Endothelial cell of umbilical vein (primary cell): ENCODE results near the gene LRRC8B.

Experiments
- CTCF ChIP-seq, 2 donors: IDR thresholded peaks; 1 replicate in 1 of 2; 2 replicates in 1 of 2; pipeline ENCODE4 v1.5.1; 2011; ENCODE audit warnings: low read length in 2 of 2, mild to moderate bottlenecking in 2 of 2, moderate library complexity in 2 of 2, control low read depth in 1 of 2, inconsistent platforms in 1 of 2, low read depth in 1 of 2; ENCODE audit not compliant: insufficient read depth in 1 of 2; ENCODE audit errors: extremely low read depth in 1 of 2
- EZH2 ChIP-seq: IDR thresholded peaks from 2 replicates; pipeline ENCODE4 v1.6.1; 2012; ENCODE audit warnings: borderline replicate concordance, low read depth, mild to moderate bottlenecking, moderate library complexity, low read length, inconsistent platforms; ENCODE audit not compliant: severe bottlenecking
- FOS ChIP-seq: IDR thresholded peaks from 2 replicates; pipeline ENCODE4 v1.6.1; 2011; ENCODE audit warnings: mild to moderate bottlenecking, low read length, moderate library complexity, borderline replicate concordance; ENCODE audit not compliant: insufficient read depth
- GATA2 ChIP-seq: IDR thresholded peaks from 2 replicates; pipeline ENCODE4 v1.7.0; 2011; ENCODE audit warnings: low read depth, mild to moderate bottlenecking, moderate library complexity, mixed read lengths, low read length; ENCODE audit not compliant: insufficient read length, insufficient read depth
- MAX ChIP-seq: IDR thresholded peaks from 2 replicates; pipeline ENCODE4 v1.6.1; 2011; ENCODE audit not compliant: insufficient read depth, insufficient read length
- MYC ChIP-seq: IDR thresholded peaks from one replicate; pipeline ENCODE4 v1.6.1; 2011; ENCODE audit warnings: mild to moderate bottlenecking, low read depth, low read length
- POLR2A ChIP-seq: IDR thresholded peaks from 2 replicates; pipeline ENCODE4 v1.6.1; 2012; ENCODE audit warnings: low read depth, mild to moderate bottlenecking, control low read depth, low read length

- no peak for TF ChIP-seq CTCF (IDR thresholded peaks at IDR 0.05; ENCODE audit: extremely low read depth in 1 of 2, insufficient read depth in 1 of 2, low read depth in 1 of 2, low read length in 2 of 2)
- no peak for TF ChIP-seq EZH2
- TF ChIP-seq MAX: no peak
- TF ChIP-seq POLR2A: no peak
- TF ChIP-seq FOS: no peak
- no peak for TF ChIP-seq MYC
- no peak for TF ChIP-seq GATA2
These were observed 92.4 kb downstream of the LRRC8B start for GRCh38 chr1:89616844-89617627.
